Measurements from ENCODE around the gene MEOX1.
"Not testable (repeated sequence)": the region's sequence is repeated elsewhere in the genome, so short reads cannot be mapped to it uniquely, and the experiment has no call there.

Gene MEOX1

DNA sequence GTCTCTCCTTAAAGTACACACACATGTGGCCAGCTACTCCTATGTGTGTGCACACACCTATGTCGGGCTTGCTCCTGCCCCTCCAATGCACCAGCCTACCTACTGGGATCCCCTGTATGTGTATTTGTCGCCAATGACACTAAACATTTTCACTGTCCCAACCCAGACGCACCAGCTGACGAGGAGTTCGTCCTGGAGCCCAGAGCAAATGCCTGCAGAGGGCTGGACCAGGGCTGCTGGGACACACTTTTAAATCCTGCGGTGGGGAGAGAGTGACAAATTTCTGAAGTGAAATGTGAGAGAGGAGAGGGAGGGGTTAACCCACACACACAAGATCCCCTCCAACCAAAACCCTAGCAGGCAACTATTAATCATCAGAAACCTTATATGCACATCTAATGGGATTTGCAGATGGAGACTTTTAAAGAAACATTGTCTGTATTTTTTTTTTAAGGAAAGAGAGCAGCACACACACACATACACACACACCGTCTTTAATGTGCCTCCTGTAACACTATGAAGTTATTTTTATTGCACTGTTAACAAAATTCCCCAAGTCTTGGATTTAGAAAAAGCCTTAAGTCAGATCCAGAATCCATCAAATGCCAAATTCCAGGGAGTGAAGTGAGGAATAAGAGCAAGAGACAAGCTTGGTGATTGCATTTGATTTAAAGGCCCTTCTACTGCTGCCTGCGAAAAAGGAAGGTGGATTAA lies at the start of gene MEOX1:
TSS of gene MEOX1 (minus strand) at position 224 of the 714 bp plus-strand sequence. CDS start 388 bp downstream, outside the sequence.
- DNase-seq (ENCODE audit: low read depth in 2 of 2) = no peak

DNA sequence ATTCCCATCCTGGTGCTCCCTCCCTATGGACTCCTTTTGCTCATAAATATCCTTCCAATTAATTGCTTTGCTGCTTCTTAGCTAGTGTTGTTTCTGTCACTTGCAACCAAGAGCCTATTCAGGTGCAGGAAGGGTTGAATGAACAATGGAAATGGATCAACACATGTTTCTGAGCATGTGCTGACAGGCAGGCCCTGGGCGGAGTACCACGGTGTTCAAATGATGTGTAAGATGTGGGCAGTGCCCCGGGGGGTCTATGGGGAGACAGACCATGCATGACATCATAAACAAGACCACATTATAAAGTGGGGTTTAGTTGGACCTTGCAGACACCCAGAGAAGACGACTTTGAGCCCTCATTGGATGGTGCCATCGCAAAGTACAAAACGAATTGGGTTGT lies 48.4 kb upstream of the MEOX1 start:
- no peak for DNase-seq (ENCODE audit: low read depth in 2 of 2)

DNA sequence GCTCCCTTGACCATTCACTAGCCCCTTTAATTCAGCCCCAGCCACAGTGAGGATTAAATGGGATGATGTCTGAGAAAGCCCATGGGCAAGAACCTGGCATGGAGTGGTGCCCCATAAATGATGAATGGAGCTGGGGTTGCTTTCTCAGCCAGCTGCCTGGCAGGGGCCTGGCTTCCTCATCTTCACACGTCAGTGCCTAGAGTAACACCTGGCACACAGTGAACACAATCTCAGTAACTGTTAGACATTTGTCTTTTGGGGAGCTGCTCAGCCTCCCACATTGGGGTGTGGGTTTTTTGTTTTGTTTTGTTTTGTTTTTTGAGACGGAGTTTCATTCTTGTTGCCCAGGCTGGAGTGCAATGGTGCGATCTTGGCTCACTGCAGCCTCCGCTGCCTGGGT lies 47.5 kb upstream of the MEOX1 start:
- DNase-seq (ENCODE audit: low read depth in 2 of 2) = no peak

DNA sequence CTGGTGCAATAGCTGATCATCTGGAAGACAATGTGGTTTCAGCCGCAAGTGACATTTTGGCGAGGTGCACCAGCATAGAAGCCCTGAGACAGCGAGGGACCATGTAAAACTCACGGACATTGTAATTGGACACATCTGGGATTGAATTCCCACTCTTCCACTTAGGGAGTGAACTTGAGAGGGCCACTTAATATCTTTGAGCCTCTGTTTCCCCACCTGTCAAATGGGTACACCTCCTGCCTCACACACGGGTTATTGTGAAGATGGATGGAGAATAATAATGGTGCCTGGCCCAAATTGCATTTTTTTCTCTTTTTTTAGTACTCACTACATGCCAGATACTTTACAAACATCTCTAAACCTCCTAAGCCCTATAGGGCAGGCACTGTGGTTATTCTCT lies 45.5 kb upstream of the MEOX1 start:
- no peak for DNase-seq (ENCODE audit: low read depth in 2 of 2)

GRCh38 chr17:43706235-43706634 lies 44.5 kb upstream of the MEOX1 start:
- DNase-seq (ENCODE audit: low read depth in 2 of 2) = no peak

DNA sequence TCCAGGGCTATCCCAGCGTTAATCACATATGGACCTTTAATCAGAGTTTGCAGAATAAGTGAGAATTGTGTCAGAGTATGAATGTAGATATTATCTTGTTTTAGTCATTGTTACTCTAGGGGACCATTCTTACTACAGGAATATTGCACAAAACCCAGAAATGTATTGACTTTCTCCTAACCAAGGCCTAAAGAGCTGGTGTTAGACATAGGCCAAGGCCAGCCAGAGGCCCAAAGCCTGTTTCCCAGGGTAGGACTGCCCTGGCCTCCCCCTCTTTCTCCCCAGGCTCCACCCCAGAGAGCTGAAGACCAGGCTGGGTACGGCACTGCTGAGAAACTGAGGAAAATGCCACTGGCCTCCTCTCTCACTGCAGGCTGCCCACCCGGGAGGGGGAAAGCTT lies 41.9 kb upstream of the MEOX1 start:
- no peak for DNase-seq (ENCODE audit: low read depth in 2 of 2)

GRCh38 chr17:43702637-43703036 lies 40.9 kb upstream of the MEOX1 start:
- no peak for DNase-seq (ENCODE audit: low read depth in 2 of 2)

- DNase-seq (ENCODE audit: low read depth in 2 of 2) = no peak
Measured at GRCh38 chr17:43701318-43701743, 39.6 kb upstream of the MEOX1 start.

DNA sequence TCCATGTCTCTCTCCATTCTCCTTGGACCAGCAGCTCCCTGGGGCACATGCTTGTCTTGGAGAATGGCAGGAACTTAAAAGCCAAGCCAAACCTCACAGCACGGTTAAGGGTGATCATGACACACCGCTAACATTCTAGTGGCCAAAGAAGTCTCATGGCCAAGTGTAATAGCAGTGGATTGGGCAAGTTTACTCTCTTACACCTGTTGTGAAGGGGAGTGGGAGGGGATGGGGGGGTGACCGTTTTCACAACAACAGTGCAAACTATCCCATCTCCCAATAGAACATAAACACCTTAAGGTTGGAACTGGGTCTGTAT lies 37.7 kb upstream of the MEOX1 start:
- DNase-seq (ENCODE audit: low read depth in 2 of 2) = no peak

DNA sequence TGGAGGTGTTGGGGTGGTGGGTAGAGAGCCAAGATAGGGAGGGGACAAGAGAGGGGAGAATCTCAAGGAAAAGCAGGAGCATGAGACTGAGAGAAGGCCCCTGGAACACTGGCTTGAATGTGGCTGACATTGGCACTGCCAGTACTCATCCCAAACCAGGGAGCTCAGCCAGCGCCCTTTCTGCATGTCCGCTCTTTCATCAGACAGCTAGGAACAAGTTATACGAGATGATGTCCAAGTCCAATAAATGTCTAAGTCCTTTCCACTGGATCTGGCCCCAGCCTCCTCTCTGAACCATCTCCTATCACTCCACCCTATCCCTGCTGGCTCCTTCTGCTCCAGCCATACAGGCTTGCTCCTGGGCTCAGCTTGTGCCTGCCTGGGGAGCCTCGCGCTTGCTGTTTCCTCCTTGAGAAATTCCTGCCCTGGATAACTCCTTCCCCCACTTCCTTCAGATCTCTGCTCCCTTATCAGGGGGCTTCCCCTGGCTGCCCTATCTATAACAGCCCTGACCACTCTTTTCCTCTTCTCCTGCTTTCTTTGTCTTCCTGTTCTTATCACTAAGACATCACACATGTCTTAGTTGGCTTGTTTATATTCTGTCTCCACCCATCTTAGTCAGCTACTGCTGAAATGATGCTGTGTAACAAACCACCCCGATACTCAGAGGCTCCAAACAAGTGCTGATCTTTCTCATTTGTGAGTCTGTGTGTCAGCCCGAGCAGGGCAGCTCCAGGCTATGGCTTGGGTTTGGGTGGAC lies 37.1 kb upstream of the MEOX1 start:
- no peak for DNase-seq (ENCODE audit: low read depth in 2 of 2)

GRCh38 chr17:43697937-43698336 lies 36.2 kb upstream of the MEOX1 start:
- DNase-seq (ENCODE audit: low read depth in 2 of 2) = no peak

DNA sequence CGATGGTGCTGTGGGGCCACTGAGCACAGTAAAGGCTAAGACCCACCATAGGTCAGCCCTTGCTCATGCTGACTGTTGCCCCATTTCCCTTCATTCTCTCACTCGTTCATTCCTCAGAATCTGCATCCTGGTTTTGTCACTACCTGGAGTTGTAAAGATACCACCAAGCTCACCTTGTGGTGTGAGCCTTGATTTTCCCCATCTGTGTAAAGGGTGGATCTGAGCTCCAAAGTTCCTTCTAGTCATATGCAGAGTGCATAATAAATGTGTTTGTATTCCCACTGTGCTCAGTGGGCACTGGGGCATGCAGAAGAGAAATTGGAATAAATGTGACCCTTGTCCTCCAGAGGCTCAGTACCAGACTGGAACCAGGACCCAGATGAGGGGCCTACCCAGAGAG lies 35.2 kb upstream of the MEOX1 start:
- DNase-seq (ENCODE audit: low read depth in 2 of 2) = no peak

DNA sequence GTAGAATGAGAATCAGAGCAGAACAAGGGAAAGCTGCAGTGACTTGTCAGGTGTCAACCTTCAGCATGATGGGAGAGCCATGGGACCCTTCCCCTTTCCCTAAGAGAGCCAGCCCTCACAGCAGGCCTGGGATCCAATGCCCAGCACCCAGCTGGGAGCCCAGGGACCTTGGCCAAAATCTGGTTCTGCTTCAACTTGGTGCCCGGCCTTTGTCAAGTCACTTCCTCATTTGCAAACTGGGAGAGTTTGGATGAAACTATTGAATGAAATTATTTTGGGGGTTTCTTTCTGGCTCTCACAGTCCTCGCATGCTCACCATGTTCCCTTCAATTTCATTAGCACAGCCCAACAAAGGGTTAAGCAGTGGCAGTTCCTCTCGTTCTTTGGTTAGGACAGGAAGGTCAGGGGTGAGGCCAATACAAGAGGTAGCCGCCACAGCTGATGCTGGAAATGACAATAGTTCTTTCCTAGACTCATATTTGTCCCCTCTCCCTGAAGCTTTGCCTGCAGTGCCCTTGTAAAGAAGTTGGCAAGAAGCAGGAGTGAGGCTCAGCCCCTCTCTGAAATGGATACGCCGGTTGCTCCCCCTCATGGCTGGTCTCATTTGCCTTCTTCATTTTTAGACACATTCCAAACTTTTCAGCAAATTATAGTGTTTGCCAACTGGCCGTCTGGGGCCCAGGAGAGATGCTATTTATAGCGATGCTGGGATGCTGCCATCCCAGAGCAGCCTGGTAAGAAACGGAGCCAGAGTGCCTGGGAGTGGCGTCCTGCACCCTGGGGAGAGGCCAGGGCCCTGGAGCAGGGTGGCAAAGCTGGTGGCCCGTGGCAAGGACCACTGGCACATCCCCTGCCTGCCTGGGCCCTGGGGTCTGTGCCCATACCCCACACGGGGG lies 34.5 kb upstream of the MEOX1 start:
- DNase-seq (ENCODE audit: low read depth in 2 of 2) = no peak

DNA sequence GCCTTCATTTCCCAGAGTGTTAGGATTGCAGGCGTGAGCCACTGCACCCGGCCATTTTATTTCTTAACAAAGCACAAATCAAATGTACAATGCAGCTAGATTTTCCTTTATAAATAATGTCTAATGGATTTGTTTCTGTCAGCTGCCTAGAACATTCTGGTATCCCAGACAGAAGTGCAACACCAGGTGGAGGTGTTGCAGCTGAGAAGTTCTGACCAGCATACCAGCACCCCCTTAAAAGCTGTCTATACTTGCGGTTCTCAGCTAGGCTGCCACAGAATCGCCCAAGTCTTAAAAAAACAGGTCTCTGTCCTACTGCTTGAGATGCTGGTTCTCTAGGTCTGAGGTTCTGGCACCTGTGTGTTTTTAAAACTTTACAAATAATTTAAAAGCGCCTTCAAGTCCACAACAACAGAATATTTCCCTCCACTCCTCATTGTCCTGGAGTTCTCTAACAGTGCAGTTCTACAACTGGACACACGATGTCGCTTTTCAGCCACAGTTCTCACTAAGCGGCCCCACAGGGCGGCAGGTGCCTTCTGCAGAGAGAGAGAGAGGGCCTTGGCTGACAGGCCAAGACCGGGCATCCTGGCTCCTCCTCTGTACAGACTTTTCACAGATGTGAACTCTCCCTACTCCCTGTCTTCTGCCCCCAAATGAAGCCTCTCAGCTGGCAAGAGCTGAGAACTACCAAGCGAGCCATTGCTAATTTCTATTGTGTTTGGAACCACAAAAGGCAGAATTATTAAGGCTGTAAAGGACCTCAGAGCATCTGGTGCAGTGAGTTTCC lies 32.6 kb upstream of the MEOX1 start:
- peak; percentile 49 to 57 for DNase-seq (ENCODE audit: low read depth in 2 of 2)

GRCh38 chr17:43691317-43691693 lies 29.6 kb upstream of the MEOX1 start:
- no peak for DNase-seq (ENCODE audit: low read depth in 2 of 2)

- no peak for DNase-seq (ENCODE audit: low read depth in 2 of 2)
Measured at GRCh38 chr17:43690624-43691316, 29.0 kb upstream of the MEOX1 start.

GRCh38 chr17:43689814-43690213 lies 28.1 kb upstream of the MEOX1 start:
- DNase-seq (ENCODE audit: low read depth in 2 of 2) = no peak

DNA sequence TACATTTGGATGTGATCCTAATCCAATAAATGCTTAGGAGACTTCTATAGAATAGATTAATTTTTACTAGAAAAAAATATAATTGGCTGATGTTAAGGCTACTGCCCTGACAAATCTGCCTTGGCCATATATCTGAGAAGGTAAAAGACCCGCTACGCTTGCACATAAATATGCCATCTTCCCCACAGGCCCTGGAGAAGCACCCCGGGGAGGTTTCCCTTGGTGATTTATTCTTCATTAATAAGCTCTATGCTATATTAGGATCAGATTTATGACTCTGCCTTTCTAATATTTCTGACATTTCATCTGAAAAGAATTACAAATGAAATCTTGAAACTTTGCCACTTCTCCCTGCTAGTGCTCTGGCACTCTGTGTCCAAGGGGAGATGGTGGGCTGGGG lies 27.4 kb upstream of the MEOX1 start:
- DNase-seq (ENCODE audit: low read depth in 2 of 2) = no peak

DNA sequence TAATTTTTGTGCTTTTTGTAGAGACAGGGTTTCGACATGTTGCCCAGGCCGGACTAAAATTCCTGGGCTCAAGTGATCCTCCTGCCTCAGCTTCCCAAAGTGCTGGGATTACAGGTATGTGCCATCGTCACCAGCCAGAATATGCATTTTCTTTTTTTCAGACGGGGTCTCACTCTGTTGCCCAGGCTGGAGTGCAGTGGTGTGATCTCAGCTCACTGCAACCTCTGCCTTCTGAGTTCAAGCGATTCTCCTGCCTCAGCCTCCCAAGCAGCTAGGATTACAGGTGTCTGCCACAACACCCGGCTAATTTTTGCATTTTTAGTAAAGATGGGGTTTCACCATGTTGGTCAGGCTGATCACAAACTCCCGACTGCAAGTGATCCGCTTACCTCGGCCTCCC lies 25.2 kb upstream of the MEOX1 start:
- DNase-seq (ENCODE audit: low read depth in 2 of 2) = not testable (repeated sequence)

DNA sequence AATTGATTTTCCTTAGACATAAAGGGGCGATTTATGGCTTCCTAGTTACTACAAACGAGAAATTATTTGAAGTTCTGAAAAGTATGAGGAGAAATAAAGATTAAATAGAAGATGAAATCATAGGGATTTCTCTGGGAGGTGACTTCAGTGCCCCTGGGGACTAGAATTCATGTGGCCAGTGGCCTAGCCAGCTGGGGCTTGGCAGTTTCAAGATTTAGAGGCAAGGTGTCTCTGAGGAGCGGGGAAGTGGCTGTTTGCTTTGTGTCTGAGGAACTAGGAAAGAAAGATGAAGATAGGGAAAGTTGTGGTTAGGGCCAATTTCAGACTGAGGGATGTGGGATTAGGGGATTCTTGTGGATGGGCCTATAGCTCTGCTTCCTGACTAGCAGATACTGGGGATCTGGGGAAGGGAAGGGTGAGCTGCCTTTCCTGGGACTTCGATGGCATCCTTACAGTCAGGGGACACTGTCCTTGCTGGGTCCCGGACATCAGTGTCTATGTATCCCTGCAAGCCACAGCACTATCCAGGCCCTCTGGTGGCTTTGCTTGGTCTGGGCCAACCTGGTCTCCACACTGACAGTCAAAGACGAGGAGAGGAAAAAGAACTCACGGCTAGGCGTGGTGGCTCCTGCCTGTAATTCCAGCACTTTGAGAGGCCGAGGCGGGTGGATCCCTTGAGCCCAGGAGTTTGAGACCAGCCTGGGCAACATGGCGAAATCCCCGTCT lies 22.4 kb upstream of the MEOX1 start:
- no peak for DNase-seq (ENCODE audit: low read depth in 2 of 2)
